Measurements from ENCODE around the gene PLAAT2. TPM values are rescaled to one million over a fixed set of nuclear protein-coding genes. Genes with fewer than 3 reads are reported as not detected.

The PLAAT2 gene
- total and polyA plus RNA-seq, 8 donors: 1.3 to 66.7 (median 7.6) TPM; not detected in 3

DNA sequence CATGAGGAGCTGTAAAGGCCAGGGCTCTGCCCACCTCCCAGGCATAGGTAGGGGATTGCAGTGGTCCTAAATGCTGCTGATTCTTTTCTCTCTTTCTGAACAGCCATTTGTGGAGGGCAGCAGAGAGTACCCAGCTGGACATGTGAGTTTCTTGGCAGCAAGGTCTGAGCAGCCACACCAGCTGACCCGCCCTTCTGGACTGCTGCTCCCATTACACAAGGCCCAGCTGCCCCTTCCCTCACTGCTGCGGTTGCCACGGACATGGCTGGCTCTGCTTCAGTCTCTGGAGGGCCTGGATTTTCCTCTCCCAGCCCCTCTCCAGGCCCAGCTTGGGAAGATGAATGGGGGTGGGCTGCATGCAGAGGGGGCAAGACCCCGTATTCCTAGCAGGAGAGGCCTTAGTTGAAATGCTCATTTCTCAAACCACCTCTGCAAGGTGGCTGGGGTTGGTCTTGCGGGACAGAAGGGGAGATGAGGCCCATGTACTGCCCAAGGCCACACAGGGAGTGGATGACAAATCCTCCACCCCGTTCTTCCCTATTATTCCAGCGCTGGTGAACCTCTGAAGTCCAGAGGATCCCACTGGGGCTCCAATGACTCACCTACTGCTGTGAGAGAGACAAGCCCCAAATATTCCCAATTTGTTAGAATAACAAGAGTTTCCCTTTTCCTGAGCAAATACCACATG, 52.7 kb downstream of the PLAAT2 start:
- Histone ChIP-seq H3K4me3 (no peak overlapping the region), H3K4me1 (peaks cover 6 to 32% (median 22%) of the 10 kb centered on the region in 4 donors), H3K27ac (peak overlapping the region in 1 of 5 donors; percentile 2), H3K27me3 (no peaks in the 10 kb centered on the region), H3K9me3 (no peaks in the 10 kb centered on the region), H3K36me3 (no peaks in the 10 kb centered on the region)
- TF ChIP-seq POLR2A (IDR thresholded peaks at IDR 0.05) (no peak), POLR2AphosphoS5 (IDR thresholded peaks at IDR 0.05) (peak in 1 of 3 donors; percentile 21)
- WGBS, 5 donors: 58 to 73% (median 64%) methylated on average over 6 to 7 of the region's 7 CpGs
- intact Hi-C loops (cut with DNase I; ENCODE audit: low total_unique reads): no loop called here
- peak; percentile 63 to 73 for DNase-seq

DNA sequence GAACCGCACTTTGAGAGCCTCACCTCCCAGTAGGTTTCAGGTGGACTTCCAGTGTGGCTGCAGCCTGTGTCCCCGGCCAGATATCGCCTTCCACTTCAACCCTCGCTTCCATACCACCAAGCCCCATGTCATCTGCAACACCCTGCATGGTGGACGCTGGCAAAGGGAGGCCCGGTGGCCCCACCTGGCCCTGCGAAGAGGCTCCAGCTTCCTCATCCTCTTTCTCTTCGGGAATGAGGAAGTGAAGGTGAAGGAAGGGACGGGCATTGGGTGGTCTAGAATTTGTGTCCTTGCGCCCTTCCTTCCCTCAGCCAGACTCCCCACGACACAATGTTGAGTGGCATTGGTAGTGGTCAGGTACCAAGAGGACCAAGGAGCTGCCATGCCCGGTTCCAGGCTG, 54.4 kb downstream of the PLAAT2 start:
- Histone ChIP-seq H3K27ac (no peak overlapping the region), H3K9me3 (no peaks in the 10 kb centered on the region), H3K4me1 (peaks cover 14 to 49% (median 39%) of the 10 kb centered on the region in 4 donors), H3K36me3 (no peaks in the 10 kb centered on the region), H3K4me3 (no peak overlapping the region), H3K27me3 (no peaks in the 10 kb centered on the region)
- WGBS, 5 donors: 88 to 95% (median 92%) methylated on average over 12 of the region's 12 CpGs
- DNase-seq: no peak
- TF ChIP-seq EP300 (IDR thresholded peaks at IDR 0.05) (no peak), POLR2A (IDR thresholded peaks at IDR 0.05) (no peak), POLR2AphosphoS5 (IDR thresholded peaks at IDR 0.05) (no peak)
- TF ChIP-seq, protein P1, sequence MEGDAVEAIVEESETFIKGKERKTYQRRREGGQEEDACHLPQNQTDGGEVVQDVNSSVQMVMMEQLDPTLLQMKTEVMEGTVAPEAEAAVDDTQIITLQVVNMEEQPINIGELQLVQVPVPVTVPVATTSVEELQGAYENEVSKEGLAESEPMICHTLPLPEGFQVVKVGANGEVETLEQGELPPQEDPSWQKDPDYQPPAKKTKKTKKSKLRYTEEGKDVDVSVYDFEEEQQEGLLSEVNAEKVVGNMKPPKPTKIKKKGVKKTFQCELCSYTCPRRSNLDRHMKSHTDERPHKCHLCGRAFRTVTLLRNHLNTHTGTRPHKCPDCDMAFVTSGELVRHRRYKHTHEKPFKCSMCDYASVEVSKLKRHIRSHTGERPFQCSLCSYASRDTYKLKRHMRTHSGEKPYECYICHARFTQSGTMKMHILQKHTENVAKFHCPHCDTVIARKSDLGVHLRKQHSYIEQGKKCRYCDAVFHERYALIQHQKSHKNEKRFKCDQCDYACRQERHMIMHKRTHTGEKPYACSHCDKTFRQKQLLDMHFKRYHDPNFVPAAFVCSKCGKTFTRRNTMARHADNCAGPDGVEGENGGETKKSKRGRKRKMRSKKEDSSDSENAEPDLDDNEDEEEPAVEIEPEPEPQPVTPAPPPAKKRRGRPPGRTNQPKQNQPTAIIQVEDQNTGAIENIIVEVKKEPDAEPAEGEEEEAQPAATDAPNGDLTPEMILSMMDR (IDR thresholded peaks at IDR 0.05): no peak
- intact Hi-C loops (cut with DNase I; ENCODE audit: low total_unique reads): no loop called here

DNA sequence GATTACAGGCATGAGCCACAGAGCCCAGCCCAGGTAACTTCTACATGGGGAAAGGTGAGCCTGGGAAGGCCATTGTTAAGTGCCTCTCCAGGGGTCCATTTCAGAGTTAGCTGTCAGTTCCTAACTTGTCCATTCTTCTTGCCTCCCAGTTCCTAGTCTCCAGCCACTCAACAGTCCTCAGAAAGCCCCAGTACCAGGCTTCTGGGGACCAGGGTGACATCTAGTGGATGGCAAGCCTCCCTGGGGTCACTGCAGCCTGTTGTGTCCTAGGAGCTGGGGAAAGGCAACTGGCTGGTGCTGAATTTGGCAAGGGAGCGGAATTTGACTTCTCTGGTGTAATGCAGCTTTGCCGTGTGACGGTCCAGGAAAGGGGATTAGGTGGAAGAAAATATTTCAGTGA, 55.2 kb downstream of the PLAAT2 start:
- Histone ChIP-seq H3K4me3 (no peak overlapping the region), H3K27ac (no peak overlapping the region), H3K4me1 (peaks cover 14 to 57% (median 44%) of the 10 kb centered on the region in 4 donors), H3K36me3 (no peaks in the 10 kb centered on the region), H3K27me3 (no peaks in the 10 kb centered on the region), H3K9me3 (no peaks in the 10 kb centered on the region)
- TF ChIP-seq EP300 (IDR thresholded peaks at IDR 0.05) (no peak), POLR2AphosphoS5 (IDR thresholded peaks at IDR 0.05) (no peak), POLR2A (IDR thresholded peaks at IDR 0.05) (no peak)
- TF ChIP-seq, protein P1 (IDR thresholded peaks at IDR 0.05): peak in 5 of 7 experiments; percentile 18 to 65 (median 37)
- 44 to 69% (median 65%) methylated on average over 3 of the region's 3 CpGs for WGBS, 5 donors
- DNase-seq: peak; percentile 75 to 77
- intact Hi-C loops (cut with DNase I; ENCODE audit: low total_unique reads): no loop called here

DNA sequence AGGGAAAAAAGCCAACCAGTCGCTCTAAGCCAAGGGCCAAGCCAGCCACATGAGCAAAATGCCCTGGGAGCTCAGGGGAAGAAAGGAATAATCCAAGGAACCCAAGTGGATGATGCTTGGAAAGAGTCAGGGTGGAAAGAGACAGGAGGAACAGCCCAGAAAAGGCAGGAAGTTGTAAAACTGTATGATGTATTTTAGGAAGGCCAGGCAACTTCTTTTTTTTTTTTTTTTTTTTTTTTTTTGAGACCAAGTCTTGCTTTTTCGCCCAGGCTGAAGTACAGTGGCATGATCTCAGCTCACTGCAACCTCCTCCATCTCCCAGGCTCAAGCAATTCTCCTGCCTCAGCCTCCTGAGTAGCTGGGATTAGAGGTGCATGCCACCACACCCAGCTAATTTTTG, 55.7 kb downstream of the PLAAT2 start:
- Histone ChIP-seq H3K27me3 (no peaks in the 10 kb centered on the region), H3K9me3 (no peaks in the 10 kb centered on the region), H3K4me1 (peaks cover 14 to 62% (median 46%) of the 10 kb centered on the region in 4 donors), H3K27ac (peak overlapping the region in 1 of 5 donors; percentile 62), H3K4me3 (no peak overlapping the region), H3K36me3 (no peaks in the 10 kb centered on the region)
- TF ChIP-seq POLR2A (IDR thresholded peaks at IDR 0.05): no peak
- no peak for DNase-seq
- 86 to 92% (median 87%) methylated on average over 2 of the region's 2 CpGs for WGBS, 5 donors
- intact Hi-C loops (cut with DNase I; ENCODE audit: low total_unique reads): no loop called here

DNA sequence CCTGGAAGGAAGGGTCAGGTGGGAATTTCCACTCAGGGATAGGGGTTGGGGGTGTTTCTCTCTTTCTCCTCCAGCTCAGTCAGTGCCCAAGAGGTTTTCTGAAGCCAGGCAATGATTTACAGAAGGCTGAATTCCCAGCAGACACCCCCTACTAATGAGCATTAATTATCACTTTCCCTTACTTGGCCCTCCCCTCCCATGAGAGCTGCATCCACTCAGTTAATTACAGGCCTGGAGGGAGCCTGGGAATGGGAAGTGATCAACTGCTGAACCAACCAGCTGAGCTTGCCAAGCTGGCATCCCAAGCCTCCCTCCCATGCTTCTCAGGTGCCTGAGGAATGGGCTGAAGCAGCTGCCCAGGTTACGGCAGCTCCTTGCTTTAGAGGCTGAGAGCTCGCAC, 56.3 kb downstream of the PLAAT2 start:
- Histone ChIP-seq H3K36me3 (no peaks in the 10 kb centered on the region), H3K9me3 (no peaks in the 10 kb centered on the region), H3K4me3 (no peak overlapping the region), H3K27ac (peak overlapping the region in 1 of 5 donors; percentile 62), H3K4me1 (peaks cover 14 to 64% (median 46%) of the 10 kb centered on the region in 4 donors), H3K27me3 (no peaks in the 10 kb centered on the region)
- TF ChIP-seq EP300 (IDR thresholded peaks at IDR 0.05) (no peak), POLR2A (IDR thresholded peaks at IDR 0.05) (no peak), POLR2AphosphoS5 (IDR thresholded peaks at IDR 0.05) (no peak)
- TF ChIP-seq, protein P1 (IDR thresholded peaks at IDR 0.05): no peak
- intact Hi-C loops (cut with DNase I; ENCODE audit: low total_unique reads): no loop called here
- WGBS, 5 donors: 88 to 100% (median 96%) methylated on average over 2 of the region's 2 CpGs
- DNase-seq: no peak

Data from stomach (tissue), 9 donors.